Stimulated activated CD4-positive, alpha-beta T cell treated with anti-CD3 and anti-CD28 coated beads, TNF-alpha, amount 100 ng/mL, for 48 hours (primary cell): ENCODE measurements around the gene GFI1B.
"Not testable (repeated sequence)": the region's sequence is repeated elsewhere in the genome, so short reads cannot be mapped to it uniquely, and the experiment has no call there.

Source experiments
- DNase-seq, 3 donors: peaks; one replicate each; pipeline ENCODE4 v3.0.0-alpha.2; 2020; ENCODE audit warnings: low read depth in 3 of 3

The GFI1B gene

DNA sequence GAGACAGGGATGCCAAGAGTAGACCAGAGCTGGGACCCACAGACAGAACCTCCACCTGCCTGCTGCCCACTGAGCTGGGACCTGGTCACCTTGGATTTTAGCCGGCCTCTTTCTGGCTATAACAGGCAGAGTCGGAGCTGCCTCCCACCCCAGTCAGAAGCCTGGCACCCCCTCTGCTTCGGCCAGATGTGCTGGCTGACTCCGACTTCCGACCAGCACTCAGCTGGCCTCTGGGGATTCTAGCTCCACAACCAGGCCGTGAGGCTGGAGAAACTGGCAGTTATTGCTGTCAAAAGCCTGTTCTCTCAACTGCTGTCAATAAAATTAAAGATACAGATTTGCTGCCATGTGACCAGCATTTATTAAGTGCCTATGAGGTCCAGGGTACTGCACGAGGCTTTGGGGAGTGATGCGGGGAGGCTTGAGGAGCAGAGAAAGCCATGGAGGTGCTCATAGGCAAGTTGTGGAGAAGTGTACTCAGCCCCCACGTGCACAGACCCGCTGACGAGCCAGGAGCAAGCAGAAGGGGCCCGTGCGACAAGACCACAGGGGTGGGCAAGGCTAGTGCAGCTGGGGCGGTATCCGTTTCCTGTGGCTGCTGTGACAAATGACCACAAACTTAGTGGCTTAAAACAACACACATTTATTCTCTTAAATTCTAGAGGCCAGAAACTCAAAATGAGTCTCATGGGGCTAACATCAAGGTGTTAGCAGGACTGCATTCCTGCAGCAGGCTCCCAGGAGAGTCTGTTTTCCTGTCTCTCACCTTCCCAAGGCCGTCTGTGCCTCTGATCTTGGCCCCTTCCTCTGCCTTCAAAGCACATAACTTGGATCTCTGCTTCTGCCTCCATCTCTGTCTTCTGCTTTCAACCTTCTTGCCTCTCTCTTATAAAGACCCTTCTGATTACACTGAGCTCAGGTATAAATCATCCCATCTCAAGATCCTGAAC, 13.1 kb downstream of the GFI1B start:
- DNase-seq = no peak

DNA sequence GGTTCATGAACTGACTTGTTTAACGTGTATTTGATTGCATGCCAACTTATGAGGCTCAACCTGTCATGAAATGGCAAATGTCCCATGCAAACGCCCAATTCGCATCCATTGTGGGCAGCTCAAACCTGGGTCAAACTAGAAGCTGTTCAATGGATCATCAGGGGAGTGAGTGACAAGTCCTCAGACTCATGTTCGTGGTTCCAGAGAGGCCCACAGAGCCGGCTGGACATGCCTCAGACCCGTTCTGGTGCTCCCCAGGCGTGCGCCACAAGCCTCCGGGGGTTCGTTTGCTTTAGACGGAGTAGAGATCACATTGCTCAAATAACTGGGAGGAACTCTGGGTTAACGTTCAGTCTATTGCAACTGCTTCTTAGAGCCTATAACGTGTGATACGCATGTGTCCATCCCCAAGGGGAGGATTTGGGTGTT, 15.0 kb downstream of the GFI1B start:
- DNase-seq = no peak

DNA sequence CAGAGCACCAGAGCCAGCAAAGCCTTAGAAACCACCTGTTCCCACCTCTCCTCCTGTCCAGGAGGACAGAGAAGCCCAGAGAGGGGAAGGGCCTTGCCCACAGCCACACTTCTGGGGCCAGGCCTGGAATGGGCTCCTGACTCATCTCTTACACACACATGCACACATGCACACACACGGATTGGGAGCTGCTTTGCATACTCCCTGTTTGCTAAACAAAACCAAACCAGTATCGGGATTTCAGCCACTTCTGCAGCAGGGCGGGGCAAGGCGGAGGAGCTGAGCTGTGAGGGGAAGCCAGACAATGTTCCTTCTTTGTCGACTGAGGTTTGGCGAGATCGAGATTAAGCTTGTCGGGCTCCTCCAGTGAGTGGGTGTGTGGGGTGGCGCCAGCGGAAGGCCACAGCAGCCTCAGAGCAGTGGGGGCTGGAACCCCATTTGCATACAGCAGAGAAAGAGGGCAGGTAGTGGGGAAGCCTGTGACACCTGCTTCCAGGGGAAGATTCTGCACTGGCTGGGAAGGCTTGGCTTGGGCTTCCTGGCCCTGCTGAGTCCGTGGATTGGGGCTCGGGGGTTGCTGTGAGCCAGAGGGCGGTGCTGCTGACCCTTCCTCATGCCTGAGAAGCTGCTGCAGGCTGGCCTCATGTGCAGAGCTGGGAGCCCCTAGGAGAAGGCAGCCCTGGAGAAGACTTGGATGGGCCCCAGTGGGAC, 16.1 kb downstream of the GFI1B start:
- DNase-seq = no peak

DNA sequence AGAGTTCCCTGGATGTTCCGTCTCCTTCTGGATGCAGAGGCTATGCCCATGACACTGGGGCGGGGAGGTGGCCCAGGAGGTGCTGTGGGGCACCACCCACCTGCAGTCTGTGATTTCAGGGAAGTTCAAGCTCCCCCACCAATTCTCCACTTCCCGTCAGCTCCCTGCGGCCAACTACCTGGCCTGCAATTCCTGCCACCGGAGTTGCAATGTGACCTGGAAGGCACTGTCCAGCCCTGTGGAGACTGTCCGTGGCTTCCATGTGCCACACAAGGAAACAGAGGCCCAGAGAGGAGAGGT, 16.6 kb downstream of the GFI1B start:
- DNase-seq = no peak

DNA sequence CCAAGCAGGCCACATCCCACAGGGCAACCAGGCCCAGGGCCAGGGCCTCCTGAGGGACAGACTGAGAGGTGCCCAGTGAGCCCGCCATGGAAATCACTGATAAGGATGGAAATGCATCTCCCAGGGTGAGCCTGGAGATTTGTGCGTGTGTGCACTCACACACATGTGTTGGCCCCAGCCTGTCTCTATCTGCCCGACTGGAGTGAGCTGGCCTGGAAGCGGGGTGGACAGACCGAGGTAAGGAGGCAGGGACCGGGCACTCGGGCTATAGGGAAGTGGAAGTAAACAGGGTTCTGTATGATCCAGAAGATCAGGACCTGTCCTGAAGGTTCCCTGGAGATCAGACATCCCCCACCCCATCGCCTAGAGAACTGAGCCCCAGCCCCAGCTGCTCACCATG, 17.4 kb downstream of the GFI1B start:
- DNase-seq = no peak

DNA sequence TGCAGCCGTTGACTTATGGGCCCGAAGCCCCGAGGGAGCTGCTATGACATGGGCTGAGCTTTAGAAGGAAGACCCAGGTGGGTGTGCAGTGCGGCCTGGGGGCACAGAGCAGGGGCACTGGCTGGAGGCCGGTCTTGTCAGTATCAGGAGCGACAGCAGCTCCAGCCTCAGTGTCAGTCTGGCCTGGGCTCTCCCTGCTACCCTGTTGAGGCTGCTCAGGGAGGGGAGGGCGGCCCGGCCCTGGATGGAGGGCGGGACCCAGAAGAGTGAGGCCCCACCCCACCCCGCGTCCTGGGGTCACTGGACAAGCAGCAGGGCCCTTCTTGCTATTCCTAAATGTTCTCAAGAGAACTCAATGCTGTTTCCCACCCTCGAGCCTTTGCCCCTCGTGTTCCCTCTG, 18.0 kb downstream of the GFI1B start:
- no peak for DNase-seq

DNA sequence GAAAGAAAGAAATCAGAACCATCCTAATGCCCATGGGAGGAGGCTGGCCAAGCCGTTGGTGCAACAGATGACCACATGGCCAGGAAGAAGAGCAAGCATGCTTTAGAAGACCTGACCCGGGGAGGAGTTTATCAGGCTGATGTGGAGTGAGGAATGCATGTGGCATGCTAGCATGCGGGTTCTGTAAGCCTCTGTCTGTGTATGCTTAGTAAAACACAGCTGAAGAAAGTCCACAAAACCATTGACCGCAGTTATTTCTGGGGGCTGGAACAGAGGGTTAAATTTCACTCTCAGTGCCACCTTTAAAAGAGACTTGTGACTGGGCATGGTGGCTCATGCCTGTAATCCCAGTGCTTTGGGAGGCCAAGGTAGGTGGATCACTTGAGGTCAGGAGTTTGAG, 19.1 kb downstream of the GFI1B start:
- DNase-seq = no peak

DNA sequence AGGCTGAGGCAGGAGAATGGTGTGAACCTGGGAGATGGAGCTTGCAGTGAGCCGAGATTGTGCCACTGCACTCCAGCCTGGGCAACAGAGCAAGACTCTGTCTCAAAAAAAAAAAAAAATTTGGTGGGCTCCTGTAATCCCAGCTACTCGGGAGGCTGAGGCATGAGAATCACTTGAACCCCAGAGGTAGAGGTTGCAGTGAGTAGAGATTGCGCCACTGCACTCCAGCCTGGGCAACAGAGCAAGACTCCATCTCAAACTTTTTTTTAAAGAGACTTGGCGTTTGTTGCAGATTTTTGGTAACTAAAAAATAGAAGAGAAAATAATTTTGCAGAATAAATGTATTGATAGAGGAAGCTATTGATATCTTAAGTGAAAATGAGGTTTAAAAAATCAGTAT, 19.7 kb downstream of the GFI1B start:
- not testable (repeated sequence) for DNase-seq

DNA sequence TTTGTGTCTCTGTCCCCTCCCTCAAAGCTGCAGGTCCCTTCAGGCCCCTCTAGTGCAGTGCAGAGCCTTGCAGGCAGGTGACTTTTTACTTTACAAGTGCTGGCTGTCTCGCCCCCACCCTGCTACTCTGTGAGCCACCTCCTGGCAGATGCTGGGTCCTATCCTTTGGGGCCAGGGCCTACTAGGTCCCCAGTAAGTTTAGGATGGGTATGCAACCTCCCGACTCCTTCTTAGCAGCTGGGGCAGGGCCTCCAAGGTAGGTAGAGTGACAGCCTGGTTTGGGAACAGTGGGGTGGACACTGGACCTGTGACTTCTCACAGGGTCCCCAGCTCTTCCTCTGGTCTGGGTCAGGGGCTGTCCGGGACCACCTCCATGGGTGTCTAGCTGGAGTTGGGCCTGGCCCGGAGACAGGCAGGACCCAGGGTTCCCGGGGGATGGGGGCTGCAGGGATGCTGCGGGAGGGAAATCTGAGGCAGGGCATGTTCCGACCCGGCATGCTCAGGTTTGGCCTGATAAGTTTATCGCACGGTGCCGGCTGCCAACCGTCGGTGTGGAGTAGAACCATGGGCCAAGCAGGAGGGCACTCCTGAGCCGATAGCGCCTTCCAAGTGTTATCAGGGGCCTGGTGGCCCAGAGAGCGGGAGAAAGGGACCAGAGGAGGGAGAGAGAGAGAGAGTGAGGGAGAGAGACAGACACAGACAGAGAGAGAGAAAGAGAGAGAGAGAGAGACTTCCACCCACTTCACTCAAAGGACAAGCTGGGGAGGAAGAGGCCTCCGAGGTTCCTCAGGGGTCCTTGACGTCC, 20.5 kb downstream of the GFI1B start:
- DNase-seq = no peak

DNA sequence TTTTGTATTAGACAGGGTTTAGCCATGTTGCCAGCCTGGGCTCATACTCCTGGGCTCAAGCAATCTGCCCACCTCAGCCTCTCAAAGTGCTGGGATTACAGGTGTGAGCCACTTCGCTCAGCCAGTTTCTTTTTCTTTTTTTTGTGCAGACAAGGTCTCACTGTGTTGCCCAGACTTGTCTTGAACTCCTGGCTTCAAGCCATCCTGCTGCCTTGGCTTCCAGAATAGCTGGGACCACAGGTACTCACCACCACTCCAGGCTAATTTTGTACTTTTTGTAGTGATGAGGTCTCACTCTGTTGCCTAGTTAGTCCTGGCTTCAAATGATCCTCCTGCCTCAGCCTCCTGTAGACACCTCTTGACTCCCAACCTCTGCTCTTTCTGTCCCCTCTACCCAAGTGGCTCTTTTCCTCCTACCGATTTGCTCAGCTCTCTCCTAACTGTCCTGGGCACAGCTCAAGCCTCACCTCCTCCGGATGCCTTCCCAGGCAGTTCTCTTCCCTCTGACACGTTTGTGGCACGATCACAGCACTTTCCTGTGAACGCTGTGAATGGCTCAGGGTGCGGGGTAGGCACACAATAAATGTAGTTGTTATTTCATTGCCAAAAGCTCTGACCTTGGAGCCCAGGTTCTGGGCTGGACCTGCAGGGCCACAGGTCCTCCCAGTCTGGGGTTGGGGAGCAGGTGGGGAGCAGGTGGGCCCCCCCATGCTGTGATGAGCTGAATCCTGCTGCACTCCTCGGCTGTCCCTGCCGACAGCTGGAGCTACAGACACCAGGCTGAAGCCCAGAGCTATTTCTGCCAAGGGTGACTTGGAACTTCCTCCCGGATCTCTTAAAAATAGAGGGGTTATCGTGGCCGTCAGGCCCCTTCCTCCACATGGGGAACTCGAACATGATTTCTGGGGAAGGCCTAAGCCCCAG, 23.9 kb downstream of the GFI1B start:
- no peak for DNase-seq

DNA sequence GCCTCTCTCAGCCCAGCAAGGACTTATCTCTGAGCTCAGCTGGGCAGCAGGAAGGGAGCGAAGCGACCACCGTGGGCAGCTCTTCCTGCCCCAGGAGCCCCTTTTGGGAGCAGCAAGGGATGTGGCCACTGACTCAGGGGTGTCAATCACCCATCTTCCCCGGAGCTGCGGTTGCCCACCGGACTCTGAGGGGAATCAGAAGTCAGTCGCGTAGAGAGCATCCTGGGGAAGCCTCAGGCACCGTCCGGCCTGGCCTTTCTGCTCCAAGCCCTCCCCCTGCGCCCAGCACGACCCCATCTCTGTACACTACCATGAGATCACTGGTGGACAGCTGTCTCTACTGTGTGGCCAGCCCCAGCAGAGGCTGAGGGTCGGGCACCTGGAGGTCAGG, 24.6 kb downstream of the GFI1B start:
- no peak for DNase-seq

DNA sequence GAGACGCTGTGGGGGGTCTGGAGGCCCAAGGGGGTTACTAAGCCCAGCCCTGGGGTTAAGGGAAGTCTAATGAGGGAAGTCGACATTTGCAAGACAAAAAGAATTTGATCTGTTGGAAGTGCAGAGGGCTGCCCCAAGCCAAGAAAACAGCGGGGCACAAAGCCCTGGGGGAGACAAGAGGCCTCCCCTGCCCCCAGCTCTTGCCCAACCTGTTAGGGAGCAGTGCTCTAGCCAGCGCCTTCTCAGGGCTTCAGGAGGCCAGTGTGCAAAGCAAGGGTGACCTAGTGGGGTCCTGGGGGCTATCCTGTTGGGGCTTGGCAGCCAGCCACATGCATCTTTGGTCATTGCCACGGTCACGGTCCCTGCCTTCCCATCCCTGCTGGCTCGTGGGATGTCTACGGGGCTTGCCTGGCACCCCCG, 25.2 kb downstream of the GFI1B start:
- DNase-seq = no peak

DNA sequence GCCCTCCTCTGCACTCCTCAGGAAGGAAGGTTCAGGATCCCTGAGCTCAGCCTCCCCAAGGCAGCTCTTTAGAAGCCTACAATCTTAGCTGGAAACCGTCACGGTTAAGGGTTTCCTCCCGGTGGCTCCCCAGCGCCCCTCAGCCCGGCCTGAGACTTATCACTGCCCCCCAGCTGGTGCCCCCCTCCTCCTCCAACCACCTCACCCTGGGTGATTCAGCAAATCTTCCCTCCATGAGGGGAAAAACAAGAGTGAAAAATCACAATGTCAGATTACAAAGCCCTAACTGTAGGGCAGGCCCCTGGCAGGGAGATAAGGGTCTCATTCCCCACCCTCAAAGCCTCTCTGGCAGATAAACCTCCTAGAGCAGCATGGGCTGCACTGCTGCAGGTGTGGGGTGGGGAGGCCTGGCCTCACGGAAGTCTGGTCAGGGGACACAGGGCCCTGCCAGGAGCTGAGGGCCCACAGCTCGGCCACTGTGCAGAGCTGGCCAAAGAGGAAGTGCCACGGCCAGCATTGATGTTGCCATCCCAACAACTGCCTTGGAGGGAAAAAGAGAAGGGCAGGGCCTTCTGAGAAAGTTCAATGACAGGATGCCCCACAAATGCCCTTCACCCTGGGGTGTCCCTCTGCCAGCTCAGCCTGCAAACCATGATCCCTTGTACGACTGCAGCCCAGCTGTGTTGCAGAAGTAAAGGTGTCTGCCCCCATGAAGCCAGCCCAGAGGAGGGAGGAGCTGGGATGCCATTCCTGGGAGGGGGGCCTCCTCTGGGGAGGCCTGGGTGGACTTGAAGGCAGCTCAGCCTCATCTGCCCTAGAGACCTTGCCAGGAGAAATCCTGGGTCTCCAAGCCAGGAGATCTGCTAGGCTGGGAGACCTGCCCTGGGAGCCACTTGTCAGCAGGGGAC, 25.9 kb downstream of the GFI1B start:
- DNase-seq = no peak

DNA sequence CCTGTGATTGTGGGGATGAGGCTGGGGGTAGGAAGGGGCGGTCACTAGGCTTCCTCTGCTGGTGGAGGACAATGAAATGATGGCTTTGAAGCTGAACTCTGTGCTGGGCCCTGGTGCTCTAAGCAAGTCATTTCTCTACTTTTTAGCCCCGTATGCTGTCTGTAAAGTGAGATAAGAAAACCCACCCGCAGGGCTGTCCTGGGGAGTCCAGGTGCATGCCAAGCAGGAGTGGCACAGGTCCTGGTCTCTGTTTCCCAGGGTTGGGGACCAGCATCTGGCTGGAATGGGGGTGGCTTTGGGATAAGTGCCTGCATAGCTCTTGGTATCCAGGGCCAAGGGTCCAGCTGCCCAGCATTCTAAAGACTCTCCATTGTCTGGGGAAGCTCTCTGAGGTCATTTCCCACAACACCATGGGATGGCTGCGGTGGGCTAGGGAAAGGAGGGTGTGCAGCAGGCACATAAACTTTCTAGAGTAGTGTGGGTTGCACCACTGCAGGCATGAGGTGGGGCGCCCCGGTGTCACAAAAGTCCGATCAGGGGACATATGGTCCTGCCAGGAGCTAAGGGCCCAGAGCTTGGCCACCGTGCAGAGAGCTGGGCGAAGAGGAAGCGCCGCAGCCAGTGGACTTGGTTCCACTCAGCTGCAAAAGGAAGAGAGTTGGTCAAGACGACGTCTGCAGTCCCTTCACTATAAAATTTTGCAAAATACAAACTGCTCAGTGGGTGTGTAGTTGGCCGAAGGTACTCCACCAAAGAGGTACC, 26.7 kb downstream of the GFI1B start:
- no peak for DNase-seq

DNA sequence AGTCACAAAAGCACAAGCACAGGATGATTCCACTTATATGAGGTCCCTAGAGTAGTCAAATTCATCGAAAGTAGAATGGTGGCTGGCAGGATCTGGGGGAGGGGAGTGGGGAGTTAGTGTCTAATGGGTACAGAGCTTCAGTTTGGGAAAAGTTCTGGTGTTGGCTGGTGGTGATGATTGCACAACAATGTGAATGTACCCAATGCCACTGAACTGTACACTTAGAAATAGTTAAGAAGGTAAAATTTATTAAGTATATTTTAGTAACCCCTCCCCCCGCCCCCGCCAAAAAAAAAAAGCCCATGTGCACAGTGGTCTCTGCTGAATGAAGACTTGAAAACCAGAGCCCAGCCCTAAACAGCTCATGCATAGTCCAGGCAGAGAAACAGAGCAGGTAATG, 27.5 kb downstream of the GFI1B start:
- DNase-seq = no peak

DNA sequence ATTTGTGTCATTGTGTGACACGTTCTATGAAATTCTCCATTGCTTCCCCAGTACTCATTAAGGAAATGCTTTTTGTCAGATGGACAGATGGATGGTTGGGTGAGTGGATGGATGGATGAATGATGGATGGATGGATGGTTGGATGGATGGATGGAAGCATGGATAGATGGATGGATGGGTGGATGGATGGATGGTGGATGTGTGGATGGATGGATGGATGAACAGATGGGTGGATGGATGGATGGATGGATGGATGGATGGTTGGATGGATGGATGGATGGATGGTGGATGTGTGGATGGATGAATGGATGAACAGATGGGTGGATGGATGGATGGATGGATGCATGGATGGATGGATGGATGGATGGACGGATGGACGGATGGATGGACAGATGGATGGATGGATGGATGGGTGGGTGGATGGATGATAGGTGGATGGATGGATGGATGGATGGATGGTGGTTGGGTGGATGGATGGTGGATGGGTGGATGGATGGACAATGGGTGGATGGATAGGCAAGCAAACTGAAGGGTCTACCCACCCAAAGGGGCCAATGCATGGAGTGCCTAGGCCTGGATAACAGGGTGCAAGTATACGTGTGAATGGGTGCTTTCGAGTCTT, 28.3 kb downstream of the GFI1B start:
- no peak for DNase-seq

DNA sequence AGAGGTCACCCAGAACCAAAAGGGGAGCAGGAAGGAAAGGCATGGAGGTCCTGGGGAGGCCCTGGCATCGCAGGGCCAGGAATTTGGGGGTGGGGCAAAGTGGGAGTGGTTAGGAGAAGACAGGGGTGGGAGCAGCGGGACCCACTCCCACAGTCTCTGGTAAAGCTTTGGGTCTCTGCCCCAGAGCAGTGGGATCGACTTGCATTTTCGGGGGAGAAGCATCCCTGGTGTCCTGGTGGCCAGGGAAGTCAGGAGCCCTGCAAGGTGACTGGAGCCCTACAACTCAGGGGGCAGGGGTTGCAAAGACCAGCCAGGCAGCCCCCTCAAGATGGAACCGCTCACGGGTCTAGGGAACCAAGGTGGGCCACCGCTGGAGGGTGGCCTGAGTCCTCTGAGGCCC, 29.9 kb downstream of the GFI1B start:
- DNase-seq = no peak

DNA sequence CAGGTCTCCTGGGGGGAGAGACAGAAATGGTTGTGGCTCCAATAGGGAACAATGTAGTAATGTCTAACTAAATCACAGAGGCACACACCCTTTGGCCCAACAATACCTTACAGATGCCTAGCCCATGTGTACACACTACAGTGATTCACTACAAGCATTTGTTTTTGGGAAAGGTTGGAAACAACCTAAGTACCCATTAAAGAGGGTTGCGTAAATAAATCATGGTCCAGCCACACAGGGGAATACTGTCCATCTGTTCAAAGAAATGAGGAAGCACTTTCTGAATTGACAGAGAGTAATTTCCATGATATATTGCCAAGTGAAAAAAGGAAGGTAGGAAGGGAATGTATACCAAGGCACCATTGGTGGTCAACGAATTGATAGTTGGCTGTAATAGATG, 30.3 kb downstream of the GFI1B start:
- DNase-seq = no peak

DNA sequence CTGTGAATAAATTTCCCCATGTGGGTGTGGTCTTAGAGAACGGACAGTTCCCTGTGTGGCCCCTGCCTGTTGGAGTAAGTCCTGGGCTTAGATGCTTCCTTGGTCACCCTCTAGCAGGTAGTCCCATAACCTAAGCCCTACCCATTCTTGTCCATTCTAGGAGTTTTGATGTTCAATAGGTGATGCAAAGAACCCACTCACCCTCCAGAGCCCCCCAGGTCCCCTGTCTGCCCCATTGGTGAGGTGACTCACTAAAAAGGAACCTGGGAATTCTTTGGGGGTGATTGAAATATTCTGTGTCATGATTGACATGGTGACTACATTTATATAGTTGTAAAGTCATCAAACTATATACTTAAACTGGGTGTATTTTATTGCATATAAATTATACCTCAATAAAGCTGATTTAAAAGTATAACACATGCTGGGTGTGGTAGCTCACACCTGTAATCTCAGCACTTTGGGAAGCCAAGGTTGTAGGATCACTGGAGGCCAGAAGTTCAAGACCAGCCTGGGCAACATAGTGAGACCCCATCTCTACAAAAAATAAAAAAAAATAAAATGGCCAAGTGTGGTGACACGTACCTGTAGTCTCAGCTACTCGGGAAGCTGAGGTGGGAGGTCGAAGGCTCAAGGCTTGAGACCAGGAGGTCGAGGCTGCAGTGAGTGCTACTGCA, 31.6 kb downstream of the GFI1B start:
- DNase-seq = no peak
